GM18507 (cell line): ENCODE data around the gene KCNQ1.
A peak's percentile ranks its signal among the peaks of the same experiment; 100 is the strongest.

Source experiments
- DNase-seq: peaks from one replicate; pipeline ENCODE4 v3.0.0; 2011; ENCODE audit warnings: low read depth; ENCODE audit not compliant: insufficient read length; ENCODE audit errors: extremely low spot score
- FAIRE-seq: peaks from 2 replicates; lab custom pipeline; 2011; peaks lifted over from hg19 to GRCh38; lab: Jason Lieb, UNC

The KCNQ1 gene

GRCh38 chr11:2880646-2881045 is 435.8 kb downstream of the KCNQ1 start:
- FAIRE-seq (no peak), DNase-seq (no peak)

DNA sequence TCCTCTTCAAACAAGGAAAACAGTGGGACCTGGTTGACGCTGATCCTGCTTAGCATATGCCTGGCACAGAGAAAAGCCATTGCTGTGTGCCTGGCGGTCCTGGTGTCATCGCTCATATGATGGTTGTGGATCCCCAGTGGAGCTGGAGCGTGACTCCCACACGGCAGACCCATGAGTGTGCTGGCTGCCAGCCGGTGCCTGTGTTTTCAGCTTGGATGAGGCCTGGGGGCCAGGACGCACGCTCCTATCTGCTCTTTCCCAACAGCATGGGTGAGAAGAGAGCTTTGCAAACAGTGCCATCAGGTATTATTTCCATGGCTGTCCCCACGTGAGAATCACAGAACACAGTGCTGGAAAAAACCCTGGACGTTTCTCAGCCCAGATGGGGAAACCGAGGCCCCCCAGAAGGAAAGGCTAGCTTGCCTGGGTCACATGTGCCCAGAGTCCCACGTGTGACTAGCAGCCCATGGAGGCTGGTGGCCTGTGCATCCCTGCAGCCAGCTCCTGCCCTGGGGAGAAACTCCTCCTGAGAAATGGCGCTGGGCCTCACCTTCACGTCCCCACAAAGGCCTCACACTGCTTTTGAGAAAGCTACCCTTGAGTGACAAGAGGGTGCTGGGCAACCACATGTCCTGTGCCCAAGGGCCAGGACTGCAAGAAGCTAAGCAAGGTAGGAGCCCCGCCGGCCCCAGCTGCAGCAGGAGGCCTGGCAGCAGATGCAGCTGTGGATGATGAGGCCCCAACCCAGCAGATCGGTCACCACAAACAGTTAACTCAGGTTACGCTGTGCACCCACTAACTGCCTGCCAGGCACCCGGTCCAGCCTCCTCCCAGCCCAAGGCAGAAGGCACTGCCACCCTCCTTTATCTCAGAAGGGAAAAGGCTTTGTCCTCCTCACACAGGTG is 436.5 kb downstream of the KCNQ1 start:
- DNase-seq (no peak), FAIRE-seq (no peak)

DNA sequence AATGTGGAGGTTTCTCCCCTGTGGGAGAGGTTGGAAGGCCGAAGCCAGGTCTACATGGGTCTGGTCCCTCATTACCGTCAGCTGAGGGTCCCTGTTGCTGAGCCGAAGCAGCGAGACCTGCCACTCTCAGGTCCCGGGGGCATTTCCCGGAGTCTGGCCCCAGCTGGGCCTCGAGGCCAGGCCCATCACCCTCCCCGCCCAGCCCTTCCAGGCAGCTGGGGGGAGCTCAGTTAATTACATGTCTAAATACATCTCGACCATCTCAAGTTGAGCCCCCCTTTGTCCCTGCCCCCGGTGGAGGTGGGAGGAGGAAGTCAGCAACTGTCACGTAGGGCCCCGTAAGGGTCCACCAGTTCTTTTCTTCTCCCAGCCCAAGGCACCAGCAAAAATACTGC is 437.2 kb downstream of the KCNQ1 start:
- no peak for FAIRE-seq

DNA sequence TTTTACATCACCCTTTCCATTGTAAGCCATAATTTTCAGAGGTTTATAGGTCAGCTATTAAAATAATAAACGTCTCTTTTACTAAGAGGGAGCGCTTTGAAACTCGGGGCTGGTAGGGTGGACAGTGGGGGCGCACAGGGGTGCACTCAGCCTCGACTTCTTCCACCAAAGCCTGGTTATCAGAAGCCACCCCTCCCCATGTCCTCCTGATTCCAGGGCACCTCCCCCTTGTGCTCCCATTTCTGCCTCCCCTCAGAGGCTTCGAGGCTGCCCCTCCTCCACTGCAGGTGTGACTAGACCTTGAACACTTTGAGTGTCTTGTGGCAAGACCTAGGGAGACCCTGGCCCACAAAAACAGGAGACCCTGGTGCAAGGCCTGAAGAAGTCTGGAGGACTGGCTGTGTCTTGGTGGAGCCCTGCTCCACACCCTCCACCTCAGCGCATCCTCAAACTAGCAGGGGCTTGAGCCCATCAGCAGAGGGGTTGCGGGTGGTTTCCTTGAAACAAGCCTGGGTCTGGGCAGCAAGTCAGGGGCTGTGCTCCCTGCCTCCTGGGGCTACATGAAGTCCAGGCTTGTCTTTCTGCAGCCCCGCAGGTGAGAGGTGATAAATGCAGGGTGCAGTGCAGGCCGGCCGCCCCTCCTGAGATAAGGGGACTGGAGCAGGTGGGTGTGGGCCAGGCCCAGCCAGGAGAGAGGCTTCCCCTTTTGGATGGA is 437.7 kb downstream of the KCNQ1 start:
- FAIRE-seq (no peak), DNase-seq (no peak)

More for the DNA sequence above, 437.2 kb downstream of the KCNQ1 start:
- no peak for DNase-seq

- FAIRE-seq, result no peak
- DNase-seq, result no peak
Observed at GRCh38 chr11:2883640-2883978, 438.8 kb downstream of the KCNQ1 start.

DNA sequence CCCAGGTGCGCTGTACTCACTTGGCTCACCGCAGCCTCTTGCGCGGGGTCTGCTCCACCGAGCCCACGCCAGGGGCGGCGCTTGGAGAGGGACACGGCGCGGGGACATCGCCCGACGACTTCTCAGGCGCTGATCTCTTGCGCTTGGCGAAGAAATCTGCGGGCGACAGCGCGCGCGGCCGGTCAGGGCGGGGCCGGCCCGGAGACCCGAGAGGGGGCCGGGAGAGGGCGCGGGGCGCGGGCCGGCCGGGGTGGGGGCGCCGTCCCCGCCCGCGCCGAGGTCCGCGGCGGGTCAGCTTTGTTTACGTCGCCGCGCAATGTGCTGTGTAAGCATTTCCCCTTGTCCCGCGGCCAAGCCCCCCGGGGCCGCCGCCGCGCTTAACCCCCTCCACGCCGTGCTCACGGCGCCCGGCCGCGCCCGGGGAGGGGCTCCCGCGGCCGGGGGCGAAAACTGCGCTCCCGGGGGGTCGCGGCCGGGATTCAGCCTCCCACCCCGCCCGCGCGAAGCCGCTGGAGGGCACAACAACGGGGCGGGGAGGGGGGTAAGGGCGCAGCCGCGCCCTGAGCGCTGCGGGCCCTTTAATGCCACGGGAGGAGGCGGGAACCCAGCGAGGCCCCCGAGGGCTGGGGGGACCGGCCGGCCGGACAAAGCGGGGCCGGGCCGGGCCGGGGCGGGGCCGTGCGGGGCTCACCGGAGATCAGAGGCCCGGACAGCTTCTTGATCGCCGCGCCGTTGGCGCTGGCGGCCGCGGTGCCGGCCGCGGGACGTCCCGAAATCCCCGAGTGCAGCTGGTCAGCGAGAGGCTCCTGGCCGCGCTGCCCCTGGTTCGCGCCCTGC is 439.4 kb downstream of the KCNQ1 start:
- FAIRE-seq (no peak), DNase-seq (no peak)

GRCh38 chr11:2885017-2885677 is 440.3 kb downstream of the KCNQ1 start:
- FAIRE-seq, result no peak
- no peak for DNase-seq

- peak; percentile 84 for DNase-seq
- peak; percentile 59 for FAIRE-seq
Observed at GRCh38 chr11:2885678-2886081, 440.9 kb downstream of the KCNQ1 start, which contains the start of gene CDKN1C. Gene CDKN1C, minus strand, starts transcription at chr11:2885775. Its CDS starts 319 bp downstream, at chr11:2885456.

DNA sequence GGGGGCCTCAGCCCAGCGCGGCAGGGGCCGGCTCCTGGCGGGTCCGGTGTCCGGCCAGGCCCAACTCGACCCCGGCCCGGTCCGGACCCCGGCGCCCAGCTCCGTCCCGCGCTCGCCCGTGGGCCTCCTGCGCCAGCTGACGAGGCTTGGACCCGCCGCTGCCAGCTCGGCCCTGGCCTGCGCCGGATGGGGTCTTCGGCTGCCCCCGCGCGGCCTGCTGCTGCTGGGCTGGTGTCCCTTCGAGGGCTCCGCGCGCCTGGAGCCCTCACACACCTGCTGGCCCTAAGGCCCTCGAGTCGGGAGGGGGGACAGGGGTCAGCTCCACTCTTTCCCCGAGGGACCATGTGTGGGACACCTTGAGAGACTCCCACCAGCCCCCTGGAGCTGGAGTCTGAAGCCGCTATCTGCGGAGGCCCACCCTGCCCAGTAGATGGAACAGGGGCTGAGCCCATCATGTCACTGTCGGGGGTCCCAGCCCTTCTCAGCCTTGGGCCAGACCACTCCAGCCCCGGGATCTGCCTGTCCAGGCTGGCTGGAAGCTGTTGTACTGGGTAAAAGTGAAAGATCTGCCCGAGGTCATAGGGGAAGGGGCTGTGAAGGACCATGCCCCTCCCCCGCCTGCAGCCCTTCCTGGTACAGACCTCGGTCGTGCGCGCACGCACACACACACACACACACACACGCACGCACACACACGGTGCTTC is 441.5 kb downstream of the KCNQ1 start:
- DNase-seq (no peak), FAIRE-seq (no peak)

DNA sequence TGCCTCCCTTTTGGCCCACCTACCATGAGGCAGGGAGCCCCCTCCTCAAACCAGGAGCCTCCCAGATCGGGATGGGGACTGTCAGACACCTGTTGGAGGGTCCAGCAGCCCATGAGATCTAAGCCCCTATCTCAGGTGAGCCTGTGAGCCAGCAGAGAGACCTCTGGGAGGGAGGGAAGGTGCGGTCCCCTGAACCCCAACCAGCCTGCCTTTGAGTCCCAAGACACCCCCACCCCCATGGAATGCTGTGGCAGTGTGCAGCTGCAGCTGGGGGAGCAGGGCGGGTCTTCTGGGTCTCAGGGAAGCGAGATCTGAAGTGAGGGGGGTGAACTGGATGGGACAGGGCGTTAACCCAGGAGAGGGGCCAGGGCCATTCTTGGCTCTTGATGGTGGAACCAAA is 442.1 kb downstream of the KCNQ1 start:
- FAIRE-seq, result no peak
- no peak for DNase-seq

- no peak for DNase-seq
Observed at GRCh38 chr11:2887515-2888195, 442.8 kb downstream of the KCNQ1 start.

DNA sequence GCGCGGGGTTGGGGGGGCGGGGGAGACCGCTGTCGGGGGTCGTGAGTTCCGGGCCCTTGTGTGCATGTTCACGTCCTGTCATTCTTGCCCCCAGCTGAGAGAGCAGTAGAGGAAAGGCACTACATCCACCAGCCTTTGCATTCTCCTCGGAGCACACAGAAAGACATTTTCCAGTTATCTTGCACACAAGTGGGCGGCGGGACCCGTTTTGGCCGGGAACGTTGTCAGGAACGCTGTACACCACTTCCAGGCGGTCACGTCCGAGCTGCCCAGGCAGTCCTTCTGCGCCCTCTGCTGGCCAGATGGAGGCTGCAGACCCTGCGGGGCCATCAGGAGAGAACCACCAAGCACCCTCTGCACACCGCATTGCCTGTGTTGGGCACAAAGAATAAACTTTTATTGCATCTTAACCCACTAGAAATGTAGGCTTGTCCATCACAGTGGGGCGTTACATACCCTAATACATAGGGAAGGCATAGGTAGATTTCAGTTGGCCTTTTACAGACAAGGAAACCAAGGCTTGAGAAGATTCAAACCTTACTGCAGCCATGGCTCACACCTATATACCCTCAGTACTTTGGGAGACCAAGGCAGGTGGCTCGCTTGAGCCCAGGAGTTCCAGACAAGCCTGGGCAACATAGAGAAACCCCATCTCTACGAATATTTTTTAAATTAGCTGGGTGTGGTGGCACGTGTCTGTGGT is 443.6 kb downstream of the KCNQ1 start:
- peak; percentile 70 for FAIRE-seq
- peak; percentile 51 for DNase-seq

More at GRCh38 chr11:2887515-2888195, 442.8 kb downstream of the KCNQ1 start:
- FAIRE-seq, result no peak

DNA sequence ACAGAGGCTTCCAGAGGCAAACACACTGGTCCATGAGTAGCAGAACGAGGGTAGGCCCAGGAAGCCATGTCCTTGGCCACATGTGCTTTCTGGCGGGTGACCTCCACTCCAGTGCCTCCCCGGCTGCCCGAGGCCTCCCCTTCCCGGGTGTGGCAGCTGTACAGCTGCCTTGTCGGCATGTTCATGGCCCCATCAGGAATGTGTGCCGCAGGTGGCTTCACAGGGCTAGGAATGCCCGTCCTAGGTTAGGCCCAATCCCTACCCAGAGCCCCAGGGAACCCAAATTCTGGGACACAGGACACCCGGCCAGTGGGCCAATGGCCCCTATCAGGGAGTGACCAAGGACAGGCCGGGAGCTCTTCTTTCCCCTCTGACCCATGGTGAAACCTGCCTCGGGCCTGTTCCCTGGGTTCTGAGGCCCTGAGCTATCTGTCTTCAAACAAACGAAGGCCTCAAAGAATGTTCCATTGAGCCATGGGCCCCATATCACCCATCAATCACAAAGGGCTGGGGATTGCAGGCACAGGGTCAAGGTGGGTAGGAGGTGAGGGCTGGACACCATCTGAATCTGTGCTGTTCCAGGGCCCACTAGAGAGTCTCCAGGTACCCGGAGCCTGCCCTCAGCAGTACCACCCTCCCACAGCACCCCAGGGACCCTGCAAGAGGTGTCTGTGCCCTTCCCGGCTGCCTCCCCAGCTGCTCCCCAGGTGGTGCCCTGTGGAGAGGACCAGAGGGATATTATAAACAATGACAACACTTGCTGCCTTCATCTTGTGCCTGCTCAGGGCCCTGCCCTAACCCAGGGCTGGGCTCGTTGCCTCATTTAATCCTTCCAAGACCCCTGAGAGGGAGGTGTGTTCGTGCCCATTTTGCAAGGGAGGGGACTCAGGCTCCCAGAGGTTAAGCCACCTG is 444.8 kb downstream of the KCNQ1 start:
- DNase-seq, result no peak
- no peak for FAIRE-seq

GRCh38 chr11:2890466-2891294 is 445.9 kb downstream of the KCNQ1 start:
- DNase-seq, result no peak
- no peak for FAIRE-seq

DNA sequence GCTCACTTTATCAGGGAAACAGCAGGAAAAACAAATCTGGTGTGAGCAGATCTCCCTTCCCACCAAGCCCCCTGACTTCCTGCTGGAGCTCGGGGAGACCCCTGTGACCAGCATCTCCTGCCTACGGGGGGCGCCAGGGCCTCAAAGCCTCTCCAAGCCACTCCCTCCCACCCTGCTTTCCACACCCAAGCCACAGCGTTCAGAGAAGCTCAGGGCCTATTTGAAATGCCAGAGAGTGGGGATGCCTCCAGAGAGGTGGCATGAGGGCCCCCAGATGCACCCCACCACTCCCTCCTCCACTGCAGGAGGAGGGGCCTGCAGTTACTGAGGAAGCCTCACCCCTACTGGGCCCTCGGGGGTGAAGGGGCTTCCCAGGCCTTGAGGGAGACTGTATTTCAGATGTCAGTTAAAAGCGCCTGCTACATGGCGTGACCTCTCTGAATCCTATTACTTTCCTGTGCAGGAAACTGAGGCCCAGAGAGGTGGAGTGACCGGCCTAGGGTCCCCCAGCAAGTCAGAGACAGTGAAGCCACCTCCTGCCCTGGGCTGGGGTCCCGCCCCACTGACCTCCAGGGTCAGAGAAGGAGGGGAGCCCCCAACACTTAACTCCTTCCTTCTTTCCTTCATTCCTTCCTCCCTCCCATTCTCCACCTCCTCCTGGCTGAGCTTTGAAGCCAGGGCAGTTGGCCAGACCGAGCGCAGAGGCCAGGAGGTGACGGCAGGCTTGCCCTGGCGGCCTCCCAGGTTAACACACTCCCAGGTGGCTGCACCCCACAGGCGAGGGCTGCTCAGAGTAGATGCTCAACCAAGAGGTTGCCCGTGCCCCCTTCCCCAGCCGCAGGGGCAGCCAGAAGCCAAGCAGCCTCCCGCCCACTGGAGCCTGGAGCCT is 446.8 kb downstream of the KCNQ1 start:
- FAIRE-seq, result no peak
- DNase-seq, result no peak
